Kidney (tissue), 14 donors: ENCODE data around the gene ABTB2. TPM values are rescaled to one million over a fixed set of nuclear protein-coding genes. Genes with fewer than 3 reads are reported as not detected.

Experiments used
- DNase-seq, 5 donors: peaks; one replicate each; pipeline ENCODE4 v3.0.0-alpha.2; 2013 to 2020
- FAIRE-seq: peaks from 2 replicates; lab custom pipeline; 2012; peaks lifted over from hg19 to GRCh38; lab: Jason Lieb, UNC
- H3K27ac ChIP-seq, 2 donors: one replicate each; pipeline ENCODE4 v1.7.0; 2013; ENCODE audit warnings: low read depth in 2 of 2, low read length in 2 of 2, inconsistent platforms in 1 of 2
- H3K27me3 ChIP-seq: one replicate; pipeline ENCODE4 v1.7.1; 2013; ENCODE audit warnings: low read length, inconsistent platforms; ENCODE audit not compliant: control insufficient read depth, insufficient read depth
- H3K36me3 ChIP-seq, 3 donors: one replicate each; pipeline versions ENCODE4 v1.7.0 to v1.7.1; 2013; ENCODE audit warnings: low read length in 3 of 3, control low read depth in 1 of 3, inconsistent platforms in 1 of 3; ENCODE audit not compliant: insufficient read depth in 3 of 3, control insufficient read depth in 2 of 3
- H3K4me1 ChIP-seq, 3 donors: one replicate each; pipeline versions ENCODE4 v1.7.0 to v1.7.1; 2013; ENCODE audit warnings: low read length in 3 of 3, inconsistent platforms in 1 of 3, low read depth in 1 of 3; ENCODE audit not compliant: control insufficient read depth in 2 of 3, insufficient read depth in 2 of 3
- H3K4me3 ChIP-seq, 3 donors: one replicate each; pipeline versions ENCODE4 v1.7.0 to v1.8.1; 2013; ENCODE audit warnings: low read length in 3 of 3, control low read depth in 1 of 3, inconsistent platforms in 1 of 3
- H3K9ac ChIP-seq, 3 donors: one replicate each; pipeline versions ENCODE4 v1.7.0 to v1.7.1; 2013; ENCODE audit warnings: low read length in 3 of 3, control low read depth in 1 of 3, inconsistent platforms in 1 of 3
- H3K9me3 ChIP-seq, 3 donors: one replicate each; pipeline versions ENCODE4 v1.7.0 to v1.7.1; 2013; ENCODE audit warnings: low read length in 3 of 3, control low read depth in 1 of 3, inconsistent platforms in 1 of 3; ENCODE audit not compliant: control insufficient read depth in 2 of 3, insufficient read depth in 1 of 3
- CTCF ChIP-seq: IDR thresholded peaks from 3 replicates; pipeline ENCODE4 v1.5.1; 2012; ENCODE audit warnings: mild to moderate bottlenecking, moderate library complexity, borderline replicate concordance; ENCODE audit not compliant: insufficient read depth; ENCODE audit errors: extremely low read depth
- intact Hi-C: fragments of 100-400 bp; cut with DNase I; formaldehyde crosslinking; loops from one replicate; pipeline ENCODE4 v1.11.1; 2022
- polyA plus RNA-seq: library from polyadenylated mRNA; stranded (reverse); fragments of 350-450 nt; fragmentation: Illumina TruSeq; extraction: RNeasy Lipid Tissue Mini Kit (QIAGEN cat#74804); gene quantifications from one replicate; pipeline ENCODE4 v1.2.3, GENCODE V29; 2014; ENCODE audit warnings: low read depth, low replicate concordance; ENCODE audit not compliant: insufficient read depth
- total RNA-seq: library from RNA; stranded (reverse); fragmentation: NEBNext Ultra II Directional; extraction: Animal tissue kit (Norgen Biotek cat#: 25700); gene quantifications from one replicate; pipeline ENCODE4 v1.2.1, GENCODE V29; 2021
- donor health status: control.
- donor health status: control.
- donor health status: control.
- donor health status: control.
- donor health status: control.
- donor health status: DM: yes; HTN: yes; CAD: no.
- donor health status: Normal renal cell carcinoma (clear cell type).

The ABTB2 gene
- total and polyA plus RNA-seq, 2 donors from 2014 or later = 7.6 to 22.1 TPM

- Histone ChIP-seq H3K27me3 (no peaks in the 10 kb centered on the region), H3K36me3 (no peaks in the 10 kb centered on the region), H3K4me1 (peaks cover 10 to 29% (median 11%) of the 10 kb centered on the region in 3 donors), H3K9ac (no peak overlapping the region), H3K9me3 (no peaks in the 10 kb centered on the region), H3K4me3 (no peak overlapping the region), H3K27ac (no peak overlapping the region)
- intact Hi-C loops = no loop called here
- no peak for TF ChIP-seq CTCF
- DNase-seq (no peak), FAIRE-seq (no peak)
Measured at GRCh38 chr11:34207487-34208180, 150.2 kb downstream of the ABTB2 start.

DNA sequence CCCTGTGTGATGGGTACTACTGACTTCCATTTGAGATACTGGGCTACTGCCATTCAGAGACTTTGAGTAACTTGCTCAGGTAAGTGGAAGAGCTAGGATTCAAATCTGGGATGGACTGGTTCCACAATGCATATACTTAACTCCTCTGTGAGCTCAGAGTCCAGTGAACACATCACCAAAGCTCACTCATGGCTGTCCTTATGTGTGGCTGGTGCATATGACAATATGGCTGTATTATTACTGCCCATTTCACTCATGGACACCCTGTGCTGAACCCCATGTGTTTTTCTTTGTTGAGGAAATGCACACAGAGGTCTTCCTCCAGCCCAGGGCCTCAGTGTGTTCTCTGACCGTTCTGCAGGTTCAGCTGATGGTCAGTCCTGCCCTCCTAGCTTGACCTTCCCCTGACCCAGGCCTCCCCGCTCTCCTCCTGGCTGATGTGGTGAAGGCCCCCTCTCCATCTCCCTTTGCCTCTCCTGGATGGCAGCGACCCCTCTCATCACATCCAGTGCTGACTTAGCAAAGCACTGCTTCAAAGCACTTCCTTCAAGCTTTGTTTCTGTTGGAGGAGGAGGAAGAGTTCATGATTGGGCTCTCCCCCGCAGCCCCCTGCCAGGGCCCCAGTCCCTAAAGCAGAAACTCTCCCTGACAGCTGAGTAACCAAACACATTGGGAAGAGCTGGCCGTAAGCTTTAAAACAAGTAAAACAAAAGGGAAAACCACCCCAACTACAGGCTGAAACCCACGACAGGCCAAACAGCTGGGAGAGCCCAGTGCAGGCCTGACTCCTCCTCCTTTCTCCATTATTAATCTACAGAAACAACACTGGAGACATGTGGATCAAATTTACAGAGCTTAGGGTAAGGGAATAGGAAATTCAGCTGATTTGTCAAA lies 151.2 kb downstream of the ABTB2 start:
- DNase-seq (peak in 4 of 5 donors; percentile 84 to 92 (median 88)), FAIRE-seq (no peak)
- Histone ChIP-seq H3K9me3 (no peaks in the 10 kb centered on the region), H3K4me3 (no peak overlapping the region), H3K4me1 (peaks cover 10 to 29% (median 11%) of the 10 kb centered on the region in 3 donors), H3K27me3 (no peaks in the 10 kb centered on the region), H3K36me3 (no peaks in the 10 kb centered on the region), H3K27ac (peak overlapping the region in 1 of 2 donors; percentile 16), H3K9ac (no peak overlapping the region)
- intact Hi-C loops = no loop called here
- no peak for TF ChIP-seq CTCF

DNA sequence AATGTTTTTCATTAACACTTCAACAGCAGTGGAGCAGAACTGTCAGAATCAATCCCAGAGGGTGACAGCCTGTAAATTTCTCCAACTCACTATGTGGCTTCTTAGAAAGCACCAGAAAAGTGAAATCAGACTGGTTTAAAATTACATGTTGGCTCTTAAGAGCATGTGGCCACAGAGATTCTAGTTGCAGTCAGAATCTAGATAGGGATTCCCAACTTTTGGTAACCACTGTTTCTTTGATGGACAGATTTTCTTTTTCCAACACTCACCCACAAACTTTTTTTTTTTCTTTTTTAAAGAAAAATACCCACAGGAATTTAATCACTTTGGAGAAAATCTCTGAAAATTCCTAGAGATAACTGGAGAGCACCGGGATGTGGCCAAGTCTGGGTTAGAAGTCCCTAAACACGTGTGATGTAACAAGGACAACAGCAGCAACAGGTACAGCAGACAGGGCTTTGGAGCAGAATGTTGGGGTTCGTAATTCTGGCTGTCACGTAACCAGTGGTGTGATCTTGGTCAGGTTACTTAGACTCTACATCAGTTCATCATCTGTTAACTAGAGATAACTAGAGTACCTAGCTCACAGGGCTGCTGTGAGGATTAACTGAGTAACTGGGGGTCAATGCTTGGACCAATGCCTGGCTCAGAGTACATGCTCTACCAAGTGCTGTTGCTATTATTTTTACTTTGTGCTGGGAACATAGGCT lies 152.3 kb downstream of the ABTB2 start:
- intact Hi-C loops = no loop called here
- no peaks in the 10 kb centered on the region for H3K9me3 ChIP-seq
- H3K4me1 ChIP-seq = peaks cover 10 to 29% (median 11%) of the 10 kb centered on the region in 3 donors
- peak overlapping the region in 1 of 3 donors; percentile 23 for H3K9ac ChIP-seq
- no peak overlapping the region for H3K4me3 ChIP-seq
- no peaks in the 10 kb centered on the region for H3K36me3 ChIP-seq
- no peak for TF ChIP-seq CTCF
- peak in 1 of 5 donors; percentile 32 for DNase-seq
- no peak for FAIRE-seq
- no peak overlapping the region for H3K27ac ChIP-seq
- H3K27me3 ChIP-seq = no peaks in the 10 kb centered on the region
